HPDE6-E6E7 (cell line): ENCODE data around the gene MRPS9.

Experiments used
- DNase-seq: peaks from one replicate; pipeline ENCODE4 v3.0.0; 2011; ENCODE audit warnings: missing footprints; ENCODE audit errors: extremely low spot score

Gene MRPS9

DNA sequence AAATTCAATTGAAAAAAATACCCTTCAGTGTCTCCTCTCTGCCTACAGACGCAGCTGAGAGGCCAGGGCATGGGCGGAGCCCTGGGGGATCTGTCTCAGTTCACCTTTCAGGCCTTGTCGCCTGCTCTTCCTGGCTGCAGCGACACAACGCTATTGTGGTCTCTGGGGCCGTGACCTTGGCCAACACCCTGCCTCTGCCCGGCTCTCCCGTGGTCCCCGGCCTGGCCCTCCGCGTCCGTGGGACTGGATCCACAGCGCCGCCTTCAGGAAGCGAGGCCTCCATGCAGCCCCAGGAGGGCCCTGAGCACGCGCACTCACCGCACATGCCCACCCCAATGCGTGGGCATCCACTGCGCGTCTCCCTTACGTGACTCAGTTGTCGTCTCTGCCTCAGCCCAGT, 81.1 kb downstream of the MRPS9 start:
- no peak for DNase-seq

DNA sequence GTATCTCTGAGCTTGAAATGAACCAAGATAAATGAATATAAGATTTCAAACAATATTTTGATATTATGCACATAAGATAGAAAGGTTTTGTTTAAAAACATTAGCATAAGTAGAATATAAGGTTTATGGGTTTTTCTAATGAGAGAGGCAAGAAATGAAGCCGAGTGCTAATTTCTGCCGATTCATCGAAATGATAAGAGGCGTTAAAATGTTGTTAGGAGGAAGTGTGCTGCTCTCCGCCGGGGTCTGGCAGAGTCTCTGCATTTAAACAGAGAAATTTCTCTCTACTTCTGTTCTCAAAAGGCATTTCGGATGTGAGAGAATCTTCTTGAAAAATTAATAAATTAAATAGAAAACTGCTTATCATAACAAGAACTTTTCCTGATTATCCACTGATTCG, 83.6 kb downstream of the MRPS9 start:
- DNase-seq = no peak

DNA sequence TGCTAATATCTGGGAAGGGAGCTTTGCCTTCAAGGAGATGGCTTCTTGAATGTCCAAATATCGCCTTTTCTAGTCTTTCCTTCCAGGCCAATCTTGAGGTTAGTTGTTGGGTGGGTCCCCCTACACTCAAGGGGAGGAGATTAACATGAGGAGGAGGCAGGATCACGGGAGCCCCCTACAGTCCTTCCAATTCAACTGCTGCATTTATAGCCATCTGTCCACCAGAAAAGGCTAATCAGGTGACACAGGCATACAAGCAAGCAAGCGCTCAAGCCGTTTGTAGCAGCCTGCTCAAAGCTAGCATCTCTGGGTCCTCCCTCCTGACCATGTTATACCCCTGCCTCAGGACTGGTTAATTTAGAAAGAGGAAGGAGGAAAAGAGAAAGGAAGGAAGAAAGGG, 87.6 kb downstream of the MRPS9 start:
- no peak for DNase-seq

DNA sequence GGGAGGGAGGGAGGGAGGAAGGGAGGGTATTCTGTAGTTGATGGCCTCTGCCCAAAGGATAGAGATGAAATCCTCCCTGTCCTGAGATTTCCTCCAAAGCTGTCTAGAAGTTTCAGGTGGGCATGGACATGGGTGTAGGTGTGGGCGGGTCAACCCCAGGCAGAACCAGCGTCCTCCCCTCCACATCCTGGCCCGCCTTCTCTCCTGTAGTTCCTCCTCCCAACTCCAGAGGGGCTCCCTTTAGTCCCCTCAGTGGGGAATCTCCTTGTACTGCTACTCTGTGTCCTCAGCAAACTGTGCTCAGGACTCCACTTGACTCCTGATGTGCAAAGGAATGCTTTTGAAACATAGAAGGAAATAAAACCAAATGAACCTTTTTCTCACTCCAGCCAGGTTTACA, 88.1 kb downstream of the MRPS9 start:
- no peak for DNase-seq

DNA sequence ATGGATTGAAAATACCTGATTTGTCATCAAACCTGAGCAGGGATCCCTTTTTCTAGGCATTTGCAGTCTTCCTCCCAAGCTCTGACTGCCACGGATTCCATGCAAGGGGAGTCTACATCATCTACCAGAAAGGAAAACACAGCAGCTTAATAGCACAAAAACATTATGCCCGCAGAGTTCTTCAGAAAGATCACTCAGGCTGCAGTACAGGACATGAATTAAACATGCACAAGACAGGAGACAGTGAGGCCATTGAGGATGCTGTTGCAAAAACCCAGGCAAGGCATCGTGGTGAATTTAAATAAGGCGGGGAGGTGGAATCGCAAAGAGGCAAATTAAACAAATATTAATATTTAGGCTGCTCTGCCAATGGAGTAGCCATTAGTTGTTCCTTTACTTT, 88.5 kb downstream of the MRPS9 start:
- DNase-seq = no peak

DNA sequence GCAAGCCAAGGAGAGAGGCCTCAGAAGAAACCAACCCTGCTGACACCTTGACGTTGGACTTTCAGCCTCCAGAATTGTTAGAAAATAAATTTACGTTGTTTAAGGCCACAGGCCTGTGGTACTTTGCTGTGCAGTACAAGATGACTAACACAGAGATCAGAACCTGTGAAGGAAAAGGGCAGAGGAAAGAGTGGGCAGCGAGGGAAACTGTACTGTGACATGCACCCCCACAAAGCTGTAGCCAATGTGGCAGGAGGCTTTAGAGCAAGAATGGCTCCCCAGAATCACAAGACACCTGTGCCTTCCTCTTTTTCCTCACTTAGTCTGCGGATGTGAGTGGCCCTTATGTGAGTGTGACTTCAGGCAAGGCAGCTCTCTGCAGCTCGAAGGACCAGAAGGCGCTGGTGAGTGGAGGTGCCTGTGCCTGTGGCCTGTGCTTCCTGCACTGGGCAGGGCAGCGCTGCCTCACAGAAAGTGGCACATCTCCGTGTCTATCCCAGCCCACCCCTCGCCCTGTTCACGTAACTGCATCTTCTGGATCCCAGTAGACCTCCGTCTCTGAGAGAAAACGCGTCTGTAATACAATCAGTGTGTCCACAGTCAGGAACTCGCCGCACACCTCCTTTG, 89.5 kb downstream of the MRPS9 start:
- no peak for DNase-seq

DNA sequence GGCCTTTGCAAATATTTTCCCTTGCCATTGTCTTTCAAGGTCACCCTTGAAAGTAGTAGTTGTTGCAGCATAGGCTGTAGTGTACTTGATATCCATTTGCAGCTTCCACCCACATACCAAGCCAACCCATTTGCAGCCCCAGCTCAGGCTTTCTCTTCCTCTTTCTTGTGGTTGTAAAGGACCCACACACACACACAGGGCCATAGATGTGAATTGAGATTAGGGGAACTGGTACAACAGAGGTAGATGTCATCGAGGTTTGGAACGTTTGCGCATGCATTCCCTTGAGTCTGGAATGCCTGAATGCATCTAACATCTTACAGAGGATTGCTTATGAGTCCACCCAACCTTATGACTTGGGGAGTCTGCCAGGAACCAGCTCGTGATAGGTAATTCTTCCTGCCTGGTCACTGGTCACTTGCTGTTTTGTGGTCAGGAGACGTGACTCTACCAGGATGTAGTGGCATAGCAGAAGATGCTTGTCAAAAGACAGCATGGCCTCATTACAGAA, 91.9 kb downstream of the MRPS9 start:
- DNase-seq = no peak

DNA sequence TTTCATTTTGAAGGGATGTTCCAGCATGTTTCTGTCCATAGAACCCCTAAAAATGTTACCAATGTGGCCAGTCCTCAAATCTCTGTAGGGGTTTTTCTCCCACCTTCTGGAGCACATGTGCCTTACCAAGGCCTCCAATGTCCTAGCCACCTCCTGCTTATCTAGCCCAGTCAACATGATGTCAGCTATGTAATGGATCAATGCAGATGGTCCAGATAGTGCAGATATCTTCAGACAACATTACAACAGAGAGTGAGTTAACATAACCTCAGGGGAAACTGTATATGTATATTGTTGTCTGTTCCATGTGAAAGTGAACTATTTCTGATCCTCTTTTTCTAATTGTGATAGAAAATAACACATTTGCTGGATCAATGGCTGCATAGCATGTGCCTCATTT, 92.7 kb downstream of the MRPS9 start:
- DNase-seq = no peak

DNA sequence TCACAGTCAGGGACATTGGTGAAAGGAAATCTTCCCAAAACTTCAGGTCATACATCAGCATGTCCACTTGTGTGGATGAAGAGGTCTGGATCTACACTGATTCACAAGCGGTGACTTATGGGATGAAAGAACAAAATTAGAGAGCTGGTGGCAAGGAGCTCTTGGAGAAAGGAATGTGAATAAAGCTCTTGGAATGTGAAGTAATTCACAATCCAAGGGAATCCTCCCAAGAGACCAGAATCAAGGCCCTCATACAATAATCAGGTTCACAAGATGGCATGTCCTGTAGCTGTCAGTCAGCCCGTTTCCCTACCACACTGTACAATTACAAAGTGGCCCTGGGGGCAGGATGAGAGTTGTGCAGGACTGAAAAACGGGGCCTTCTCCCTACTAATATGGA, 96.2 kb downstream of the MRPS9 start:
- DNase-seq = no peak

DNA sequence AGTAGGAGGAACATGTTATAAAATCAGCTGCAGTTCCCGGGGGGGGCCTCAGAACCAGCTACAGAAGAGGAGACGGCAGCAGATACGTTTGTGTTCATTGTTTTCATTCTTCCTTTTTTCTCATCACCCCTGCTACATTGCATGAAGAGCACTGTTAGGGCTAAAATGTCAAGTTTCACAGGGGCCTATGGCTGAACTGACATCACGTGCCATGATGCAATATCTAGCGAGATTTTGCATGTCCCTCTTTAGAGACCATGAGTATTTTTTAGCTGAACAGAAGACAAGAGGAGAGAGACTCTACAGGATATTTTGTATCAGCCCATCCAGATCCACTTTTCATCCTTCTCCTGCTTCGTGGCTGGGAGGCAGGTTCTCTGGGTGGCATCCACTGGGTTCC, 97.6 kb downstream of the MRPS9 start:
- no peak for DNase-seq

DNA sequence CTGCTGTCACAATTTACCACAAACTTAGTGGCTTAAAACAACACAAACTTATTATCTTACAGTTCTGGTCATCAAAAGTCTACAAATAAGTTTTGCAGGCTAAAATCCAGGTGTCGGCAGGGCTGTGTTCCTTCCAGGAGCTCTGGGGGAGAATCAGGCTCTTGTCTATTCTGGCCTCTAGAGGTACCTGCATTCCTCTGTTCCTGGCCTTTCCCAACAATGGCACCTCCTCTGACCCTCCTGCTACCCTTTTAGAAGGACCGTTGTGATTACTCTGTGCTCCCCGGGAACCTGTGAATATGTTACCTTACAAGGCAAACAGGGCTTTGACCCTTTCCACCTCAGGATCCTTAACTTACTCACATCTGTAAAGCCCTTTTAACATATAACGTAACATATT, 98.5 kb downstream of the MRPS9 start:
- no peak for DNase-seq

DNA sequence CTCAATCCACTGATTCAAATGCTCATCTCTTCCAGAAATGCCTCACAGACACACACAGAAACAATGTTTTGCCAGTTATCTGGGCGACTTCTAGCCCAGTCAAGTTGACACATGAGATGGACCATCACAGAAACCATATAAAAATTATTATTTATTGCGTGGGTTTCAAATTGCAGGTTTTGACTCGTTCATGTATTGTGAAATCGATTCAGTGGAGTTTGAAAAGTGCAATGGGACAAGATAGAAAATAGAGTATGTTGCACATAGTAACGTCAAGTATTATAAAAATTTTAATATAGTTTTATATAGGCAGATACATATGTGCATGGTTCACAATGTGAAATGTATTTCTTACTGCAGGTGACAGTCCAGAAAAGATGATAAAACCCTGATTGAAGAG, 100.8 kb downstream of the MRPS9 start:
- DNase-seq = no peak

DNA sequence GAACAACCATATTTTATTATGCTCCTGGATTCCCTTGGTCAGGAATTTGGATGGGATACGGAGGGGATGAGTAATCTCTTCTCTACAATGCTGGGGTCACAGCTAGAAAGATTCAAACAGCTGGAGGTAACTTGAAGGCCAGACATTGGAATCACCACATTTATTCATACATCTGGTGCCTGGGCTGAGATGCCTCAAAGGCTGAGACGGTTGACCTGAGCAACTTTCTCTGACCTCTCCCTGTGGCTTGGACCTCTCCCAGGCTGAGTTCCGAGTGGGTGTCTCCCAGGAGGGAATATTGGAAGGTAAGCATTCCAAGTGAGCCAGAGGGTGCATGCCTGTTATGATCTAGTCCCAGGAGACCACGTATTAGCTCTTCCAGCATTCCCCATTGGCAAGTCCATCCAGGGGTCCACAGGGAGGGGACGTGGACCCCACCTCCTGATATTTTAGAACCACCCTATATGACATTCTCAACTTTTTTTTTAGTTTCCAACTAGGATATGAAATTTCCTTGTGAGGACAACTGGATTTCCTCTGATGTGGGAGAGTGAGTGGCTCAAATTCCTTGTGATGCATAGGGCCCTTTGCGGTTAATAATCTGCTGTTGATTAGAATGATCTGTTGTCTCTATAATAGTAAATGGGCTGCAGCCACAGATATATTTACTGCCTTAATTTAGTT, 101.8 kb downstream of the MRPS9 start:
- no peak for DNase-seq

DNA sequence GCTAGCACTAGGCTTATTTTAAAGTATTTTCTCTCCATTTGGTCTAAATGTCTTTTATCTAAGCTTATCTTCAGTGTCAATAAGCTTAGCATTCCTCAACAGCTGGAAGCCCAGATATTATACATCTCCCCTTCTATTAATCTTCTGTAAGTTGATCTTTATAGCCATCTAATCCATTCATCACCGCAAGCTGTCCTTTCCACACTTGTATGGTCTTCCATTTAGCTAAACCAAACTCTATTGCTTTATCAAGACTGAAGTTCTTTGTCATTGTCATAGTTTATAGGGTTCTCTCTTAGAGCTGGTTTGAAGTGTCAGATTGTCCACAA, 102.3 kb downstream of the MRPS9 start:
- no peak for DNase-seq

DNA sequence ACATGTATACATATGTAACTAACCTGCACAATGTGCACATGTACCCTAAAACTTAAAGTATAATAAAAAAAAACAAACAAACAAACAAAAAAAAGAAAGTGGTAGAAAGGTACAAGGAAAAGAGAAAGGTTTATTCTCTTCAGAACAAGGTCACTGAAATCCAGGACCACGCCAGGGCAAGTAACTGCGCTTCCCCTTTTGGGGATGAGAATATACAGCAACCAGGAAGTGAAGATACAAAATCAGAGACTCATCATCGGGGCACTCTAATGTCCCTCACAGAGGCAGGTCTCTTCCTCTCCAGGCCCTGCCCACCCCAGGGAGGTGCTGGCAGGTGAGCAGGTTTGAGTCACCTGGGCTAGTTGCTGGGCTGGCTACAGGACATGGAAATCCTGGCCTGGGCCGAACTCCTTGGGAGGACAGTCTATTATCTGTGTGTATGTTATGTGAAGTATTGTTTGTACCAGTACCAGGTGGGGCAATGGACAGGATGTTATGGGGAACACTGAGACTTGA, 103.3 kb downstream of the MRPS9 start:
- DNase-seq = no peak

DNA sequence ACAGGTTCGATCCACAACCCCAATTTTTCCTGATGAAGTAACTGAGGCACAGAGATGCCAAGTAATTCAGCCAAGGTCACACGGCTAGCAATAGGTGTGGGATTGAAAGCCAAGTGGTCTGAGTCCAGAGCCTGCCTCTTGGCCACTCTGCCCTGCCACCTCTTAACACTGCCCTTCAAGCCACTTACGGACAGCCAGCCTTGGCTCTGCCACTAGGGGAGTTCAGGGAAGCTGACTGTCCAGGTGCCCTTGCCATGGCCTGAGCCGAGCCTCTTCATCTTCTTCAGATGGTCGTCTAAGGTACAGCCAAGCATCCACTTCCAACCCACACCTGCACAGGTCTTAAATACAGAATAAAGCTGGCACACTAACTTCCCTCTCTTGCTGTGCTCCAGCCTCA, 104.4 kb downstream of the MRPS9 start:
- no peak for DNase-seq

DNA sequence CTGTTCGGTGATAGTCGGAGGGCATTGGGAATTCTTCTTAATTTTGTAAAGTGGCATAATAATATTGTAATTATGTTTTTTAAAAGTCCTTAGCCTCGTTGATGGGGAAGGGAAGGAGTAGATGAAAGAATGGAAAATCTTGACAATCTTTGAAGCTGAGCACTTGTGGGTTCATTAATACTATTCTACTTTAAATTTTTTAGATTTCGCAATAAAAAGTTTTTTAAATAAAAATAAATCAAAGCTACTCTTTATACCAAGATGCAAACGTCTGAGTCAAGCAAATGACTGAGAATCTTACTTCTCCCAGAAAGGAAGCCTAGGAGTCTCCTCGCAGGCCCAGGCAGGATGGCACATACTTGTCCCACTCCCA, 105.2 kb downstream of the MRPS9 start:
- DNase-seq = no peak

DNA sequence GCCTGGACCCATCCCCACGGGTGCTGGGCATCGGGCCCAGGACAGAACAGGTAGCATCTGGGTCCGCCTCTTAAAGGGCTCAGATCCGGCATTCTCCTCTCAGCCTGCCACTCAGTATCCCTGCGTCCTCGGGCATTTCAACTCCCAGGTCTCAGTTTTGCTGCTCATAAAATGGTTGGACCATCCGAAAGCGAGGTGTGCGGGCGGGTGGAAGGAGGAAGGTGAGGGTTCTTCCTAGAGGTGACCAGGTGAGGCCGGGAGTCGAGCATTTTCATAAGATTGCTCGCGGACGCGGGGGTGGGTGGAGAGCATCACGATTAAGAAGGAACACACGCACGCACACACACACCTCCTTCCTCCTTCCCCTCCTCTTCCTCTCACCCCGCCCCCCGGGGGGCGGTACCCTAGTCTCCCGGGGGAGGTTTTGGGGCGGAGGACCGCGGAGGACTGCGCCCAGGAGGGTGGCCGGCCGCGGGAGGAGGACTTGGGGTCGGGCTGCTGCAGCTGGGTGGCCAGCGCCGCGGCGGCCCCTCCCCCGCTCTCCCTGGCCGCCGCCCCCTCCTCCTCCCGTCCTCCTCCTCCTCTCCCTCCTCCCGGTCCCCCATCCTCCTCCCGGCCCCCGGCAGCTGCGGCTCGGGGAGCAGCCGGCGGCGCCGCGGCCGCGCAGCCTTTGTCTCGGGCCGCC, 105.7 kb downstream of the MRPS9 start:
- DNase-seq = no peak

DNA sequence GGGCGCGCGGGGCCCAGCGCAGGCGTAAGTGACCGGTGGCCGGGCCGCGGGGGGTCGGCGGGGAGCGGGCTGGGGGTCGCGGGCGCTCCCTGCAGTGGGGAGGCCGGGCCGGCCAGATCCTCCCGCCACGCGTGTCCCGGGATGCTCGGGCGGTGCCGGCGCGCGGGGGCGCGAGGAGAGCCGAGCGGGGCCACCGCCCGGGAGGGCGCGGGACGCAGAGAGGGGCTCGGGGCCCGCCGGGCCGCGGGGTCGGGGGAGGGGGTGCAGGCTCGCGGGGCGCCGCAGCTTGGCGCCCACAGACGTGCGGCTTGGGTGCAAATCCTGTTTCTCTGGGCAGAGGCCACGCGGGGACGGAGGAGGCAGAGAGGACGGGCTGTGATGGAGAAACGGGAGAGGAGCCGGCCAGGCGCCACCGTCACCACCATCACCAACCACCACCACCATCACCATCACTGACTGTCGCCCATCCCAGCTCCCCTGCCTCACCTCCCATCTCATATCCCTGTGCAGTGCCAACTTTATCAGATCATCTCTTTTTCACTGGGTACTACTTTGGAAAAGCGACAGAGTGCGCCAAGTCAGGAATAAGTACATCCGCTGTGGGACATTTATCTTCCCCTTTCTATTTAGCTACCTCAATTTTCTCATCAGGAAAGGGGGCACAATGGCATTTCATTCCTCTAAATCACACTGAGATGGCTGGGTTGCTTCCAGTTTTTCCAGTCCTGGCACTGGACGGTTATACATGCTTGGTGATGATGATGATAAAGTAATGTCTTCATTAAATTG, 106.5 kb downstream of the MRPS9 start:
- DNase-seq = no peak

DNA sequence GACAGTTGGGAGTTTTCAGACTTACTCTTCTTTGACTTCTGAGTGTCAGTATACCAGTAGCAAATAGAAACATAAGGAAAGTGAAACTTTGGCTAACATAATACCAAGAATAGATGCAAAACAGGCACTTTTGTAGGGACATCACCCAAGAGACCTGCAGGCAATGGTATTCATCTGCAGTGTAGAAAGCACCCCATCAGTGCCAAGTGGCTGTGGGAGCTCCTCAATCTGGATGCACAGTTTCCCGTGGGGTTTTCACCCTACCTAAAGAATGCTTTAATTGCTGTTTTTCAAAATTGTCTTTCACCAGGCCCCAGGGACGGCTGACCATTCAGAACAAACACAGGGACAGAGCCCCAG, 107.1 kb downstream of the MRPS9 start:
- no peak for DNase-seq

DNA sequence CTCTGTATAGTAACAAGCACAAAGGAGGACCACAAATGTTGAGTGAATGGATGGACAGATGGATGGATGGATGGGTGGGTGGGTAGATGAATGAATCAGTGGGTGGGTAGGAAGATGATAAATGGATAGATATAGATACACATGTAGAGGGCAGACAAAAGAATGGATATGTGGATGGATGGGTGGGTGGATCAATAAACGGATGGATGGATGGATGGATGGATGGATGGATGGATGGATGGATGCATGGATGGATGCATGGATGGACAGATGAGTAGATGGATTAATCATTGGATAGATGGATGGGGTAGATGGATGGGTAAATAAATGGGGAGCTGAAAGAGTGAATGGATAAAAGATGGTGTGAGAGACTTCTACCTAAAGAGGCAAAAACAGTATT, 111.4 kb downstream of the MRPS9 start:
- DNase-seq = no peak
